ENCODE data around the gene BGN.

Gene BGN

GRCh38 chrX:153551135-153551534, 56.4 kb downstream of the BGN start:
- TF ChIP-seq ZNF565 (CRISPR knock-in tag; conservative IDR thresholded peaks at IDR 0.05; ENCODE audit: low read depth): no peak
- TF ChIP-seq ESRRG (CRISPR knock-in tag; IDR thresholded peaks at IDR 0.05): no peak
- no peak for TF ChIP-seq BACH2 (CRISPR knock-in tag; IDR thresholded peaks at IDR 0.05; ENCODE audit: borderline replicate concordance)
- TF ChIP-seq ZNF70 (CRISPR knock-in tag; IDR thresholded peaks at IDR 0.05): no peak
- TF ChIP-seq OSR1 (CRISPR knock-in tag; IDR thresholded peaks at IDR 0.05): no peak
- no peak for TF ChIP-seq CSDC2 (CRISPR knock-in tag; IDR thresholded peaks at IDR 0.05)
- TF ChIP-seq PATZ1 (CRISPR knock-in tag; IDR thresholded peaks at IDR 0.05; ENCODE audit: borderline replicate concordance): no peak
- no peak for TF ChIP-seq ZFP3 (CRISPR knock-in tag; IDR thresholded peaks at IDR 0.05)
- no peak for TF ChIP-seq ZFP30 (CRISPR knock-in tag; IDR thresholded peaks at IDR 0.05)
- TF ChIP-seq ZNF8 (CRISPR knock-in tag; IDR thresholded peaks at IDR 0.05): no peak
- TF ChIP-seq ZC3H10 (CRISPR knock-in tag; IDR thresholded peaks at IDR 0.05): no peak
- TF ChIP-seq ISL1 (CRISPR knock-in tag; IDR thresholded peaks at IDR 0.05): no peak
- no peak for TF ChIP-seq TOX (CRISPR knock-in tag; IDR thresholded peaks at IDR 0.05; ENCODE audit: borderline replicate concordance)
- no peak for ATAC-seq

- no peak for TF ChIP-seq SNAI2 (CRISPR knock-in tag; IDR thresholded peaks at IDR 0.05)
- TF ChIP-seq ZNF70 (CRISPR knock-in tag; IDR thresholded peaks at IDR 0.05): no peak
- TF ChIP-seq CREB5 (CRISPR knock-in tag; IDR thresholded peaks at IDR 0.05; ENCODE audit: low read depth): no peak
- TF ChIP-seq OSR1 (CRISPR knock-in tag; IDR thresholded peaks at IDR 0.05): no peak
- TF ChIP-seq POU6F1 (CRISPR knock-in tag; IDR thresholded peaks at IDR 0.05; ENCODE audit: borderline replicate concordance, low read depth): no peak
- TF ChIP-seq RARB (CRISPR knock-in tag; IDR thresholded peaks at IDR 0.05): no peak
- no peak for TF ChIP-seq ZC3H10 (CRISPR knock-in tag; IDR thresholded peaks at IDR 0.05)
- TF ChIP-seq TCF4 (CRISPR knock-in tag; IDR thresholded peaks at IDR 0.05; ENCODE audit: borderline replicate concordance): no peak
- no peak for TF ChIP-seq TOX (CRISPR knock-in tag; IDR thresholded peaks at IDR 0.05; ENCODE audit: borderline replicate concordance)
- TF ChIP-seq PPARA (CRISPR knock-in tag; IDR thresholded peaks at IDR 0.05; ENCODE audit: borderline replicate concordance): no peak
- TF ChIP-seq TSHZ2 (CRISPR knock-in tag; IDR thresholded peaks at IDR 0.05): no peak
- no peak for TF ChIP-seq ZNF565 (CRISPR knock-in tag; conservative IDR thresholded peaks at IDR 0.05; ENCODE audit: low read depth)
- TF ChIP-seq ZNF8 (CRISPR knock-in tag; IDR thresholded peaks at IDR 0.05): no peak
- ATAC-seq: peak; percentile 93
Observed at GRCh38 chrX:153554519-153555167, 59.9 kb downstream of the BGN start.

GRCh38 chrX:153556767-153557166, 62.0 kb downstream of the BGN start:
- ATAC-seq: no peak
- TF ChIP-seq POU6F1 (CRISPR knock-in tag; IDR thresholded peaks at IDR 0.05; ENCODE audit: borderline replicate concordance, low read depth) (no peak), TSHZ2 (CRISPR knock-in tag; IDR thresholded peaks at IDR 0.05) (no peak), GLIS3 (CRISPR knock-in tag; IDR thresholded peaks at IDR 0.05) (no peak), CSDC2 (CRISPR knock-in tag; IDR thresholded peaks at IDR 0.05) (no peak), ZC3H10 (CRISPR knock-in tag; IDR thresholded peaks at IDR 0.05) (no peak), ARNTL (CRISPR knock-in tag; IDR thresholded peaks at IDR 0.05; ENCODE audit: borderline replicate concordance, low read depth) (no peak), ZNF70 (CRISPR knock-in tag; IDR thresholded peaks at IDR 0.05) (no peak), ZFP3 (CRISPR knock-in tag; IDR thresholded peaks at IDR 0.05) (no peak), ISL1 (CRISPR knock-in tag; IDR thresholded peaks at IDR 0.05) (no peak), OSR1 (CRISPR knock-in tag; IDR thresholded peaks at IDR 0.05) (no peak), SNAI2 (CRISPR knock-in tag; IDR thresholded peaks at IDR 0.05) (no peak), ESRRG (CRISPR knock-in tag; IDR thresholded peaks at IDR 0.05) (no peak), PPARA (CRISPR knock-in tag; IDR thresholded peaks at IDR 0.05; ENCODE audit: borderline replicate concordance) (no peak), CSRNP3 (CRISPR knock-in tag; IDR thresholded peaks at IDR 0.05) (no peak), BACH2 (CRISPR knock-in tag; IDR thresholded peaks at IDR 0.05; ENCODE audit: borderline replicate concordance) (no peak)

Measured in SK-N-SH treated with all-trans-retinoic acid at 6 μM for 48 hours (cell line).